Measurements from ENCODE around the gene S100Z.

DNA sequence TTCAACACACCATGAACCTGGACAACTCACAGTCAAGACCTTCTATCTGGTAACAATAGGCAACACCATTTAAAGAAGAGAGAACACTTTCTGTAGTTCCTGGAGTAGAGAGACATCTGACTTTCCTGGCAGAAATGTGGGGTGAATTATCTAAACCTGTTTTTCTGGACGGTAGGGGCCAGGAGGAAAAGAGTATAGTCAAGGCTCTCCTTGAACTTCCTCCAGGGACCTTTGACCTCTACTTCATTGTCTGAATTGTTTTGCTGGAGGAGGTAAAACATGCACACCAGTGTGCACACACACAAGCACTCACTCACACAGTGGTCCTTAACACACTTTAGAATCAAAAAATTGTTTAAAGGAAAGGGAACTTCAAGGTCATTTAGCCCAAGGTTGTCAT, 13.2 kb downstream of the S100Z start:
- TF ChIP-seq EZH2phosphoT487 (IDR thresholded peaks at IDR 0.05) (no peak), EZH2 (IDR thresholded peaks at IDR 0.05) (no peak)
- TF ChIP-seq, protein P1, sequence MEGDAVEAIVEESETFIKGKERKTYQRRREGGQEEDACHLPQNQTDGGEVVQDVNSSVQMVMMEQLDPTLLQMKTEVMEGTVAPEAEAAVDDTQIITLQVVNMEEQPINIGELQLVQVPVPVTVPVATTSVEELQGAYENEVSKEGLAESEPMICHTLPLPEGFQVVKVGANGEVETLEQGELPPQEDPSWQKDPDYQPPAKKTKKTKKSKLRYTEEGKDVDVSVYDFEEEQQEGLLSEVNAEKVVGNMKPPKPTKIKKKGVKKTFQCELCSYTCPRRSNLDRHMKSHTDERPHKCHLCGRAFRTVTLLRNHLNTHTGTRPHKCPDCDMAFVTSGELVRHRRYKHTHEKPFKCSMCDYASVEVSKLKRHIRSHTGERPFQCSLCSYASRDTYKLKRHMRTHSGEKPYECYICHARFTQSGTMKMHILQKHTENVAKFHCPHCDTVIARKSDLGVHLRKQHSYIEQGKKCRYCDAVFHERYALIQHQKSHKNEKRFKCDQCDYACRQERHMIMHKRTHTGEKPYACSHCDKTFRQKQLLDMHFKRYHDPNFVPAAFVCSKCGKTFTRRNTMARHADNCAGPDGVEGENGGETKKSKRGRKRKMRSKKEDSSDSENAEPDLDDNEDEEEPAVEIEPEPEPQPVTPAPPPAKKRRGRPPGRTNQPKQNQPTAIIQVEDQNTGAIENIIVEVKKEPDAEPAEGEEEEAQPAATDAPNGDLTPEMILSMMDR (IDR thresholded peaks at IDR 0.05) = no peak
